ENCODE results near the gene SYT7.

- TF ChIP-seq, protein P1, sequence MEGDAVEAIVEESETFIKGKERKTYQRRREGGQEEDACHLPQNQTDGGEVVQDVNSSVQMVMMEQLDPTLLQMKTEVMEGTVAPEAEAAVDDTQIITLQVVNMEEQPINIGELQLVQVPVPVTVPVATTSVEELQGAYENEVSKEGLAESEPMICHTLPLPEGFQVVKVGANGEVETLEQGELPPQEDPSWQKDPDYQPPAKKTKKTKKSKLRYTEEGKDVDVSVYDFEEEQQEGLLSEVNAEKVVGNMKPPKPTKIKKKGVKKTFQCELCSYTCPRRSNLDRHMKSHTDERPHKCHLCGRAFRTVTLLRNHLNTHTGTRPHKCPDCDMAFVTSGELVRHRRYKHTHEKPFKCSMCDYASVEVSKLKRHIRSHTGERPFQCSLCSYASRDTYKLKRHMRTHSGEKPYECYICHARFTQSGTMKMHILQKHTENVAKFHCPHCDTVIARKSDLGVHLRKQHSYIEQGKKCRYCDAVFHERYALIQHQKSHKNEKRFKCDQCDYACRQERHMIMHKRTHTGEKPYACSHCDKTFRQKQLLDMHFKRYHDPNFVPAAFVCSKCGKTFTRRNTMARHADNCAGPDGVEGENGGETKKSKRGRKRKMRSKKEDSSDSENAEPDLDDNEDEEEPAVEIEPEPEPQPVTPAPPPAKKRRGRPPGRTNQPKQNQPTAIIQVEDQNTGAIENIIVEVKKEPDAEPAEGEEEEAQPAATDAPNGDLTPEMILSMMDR (conservative IDR thresholded peaks at IDR 0.05; ENCODE audit: low read depth, low read length): no peak
- TF ChIP-seq MAZ (IDR thresholded peaks at IDR 0.05; ENCODE audit: borderline replicate concordance, low read depth, low read length): no peak
- TF ChIP-seq POLR2A (IDR thresholded peaks at IDR 0.05; ENCODE audit: low read depth, low read length): no peak
- no peak for TF ChIP-seq CHD1 (IDR thresholded peaks at IDR 0.05; ENCODE audit: low read depth, low read length)
- no peak for TF ChIP-seq RAD21 (IDR thresholded peaks at IDR 0.05; ENCODE audit: low read length)
- TF ChIP-seq CEBPB (IDR thresholded peaks at IDR 0.05; ENCODE audit: low read depth, low read length): no peak
- no peak for TF ChIP-seq RCOR1 (IDR thresholded peaks at IDR 0.05; ENCODE audit: insufficient replicate concordance, low read length)
- TF ChIP-seq, protein P2, sequence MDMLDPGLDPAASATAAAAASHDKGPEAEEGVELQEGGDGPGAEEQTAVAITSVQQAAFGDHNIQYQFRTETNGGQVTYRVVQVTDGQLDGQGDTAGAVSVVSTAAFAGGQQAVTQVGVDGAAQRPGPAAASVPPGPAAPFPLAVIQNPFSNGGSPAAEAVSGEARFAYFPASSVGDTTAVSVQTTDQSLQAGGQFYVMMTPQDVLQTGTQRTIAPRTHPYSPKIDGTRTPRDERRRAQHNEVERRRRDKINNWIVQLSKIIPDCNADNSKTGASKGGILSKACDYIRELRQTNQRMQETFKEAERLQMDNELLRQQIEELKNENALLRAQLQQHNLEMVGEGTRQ (IDR thresholded peaks at IDR 0.05; ENCODE audit: low read depth, low read length): no peak
- TF ChIP-seq MXI1 (IDR thresholded peaks at IDR 0.05; ENCODE audit: borderline replicate concordance, low read depth, low read length): no peak
- no peak for TF ChIP-seq MAFK (IDR thresholded peaks at IDR 0.05; ENCODE audit: low read depth, low read length)
- no peak for TF ChIP-seq SMC3 (IDR thresholded peaks at IDR 0.05; ENCODE audit: low read depth, low read length)
- TF ChIP-seq RFX5 (IDR thresholded peaks at IDR 0.05; ENCODE audit: low read depth, low read length): no peak
- TF ChIP-seq FOS (IDR thresholded peaks at IDR 0.05; ENCODE audit: low read depth, low read length): no peak
- TF ChIP-seq BHLHE40 (IDR thresholded peaks at IDR 0.05; ENCODE audit: low read depth, low read length): no peak
These were observed 14.0 kb upstream of the SYT7 start for GRCh38 chr11:61594907-61595257.

Measured in IMR-90 (cell line).